Measurements from ENCODE around the gene ACAP1.

- TF ChIP-seq POLR2A (IDR thresholded peaks at IDR 0.05; ENCODE audit: low read length) (no peak), GATA1 (IDR thresholded peaks at IDR 0.05; ENCODE audit: low read depth, low read length) (no peak)
These were observed 8.3 kb upstream of the ACAP1 start for GRCh38 chr17:7328009-7328408.

Measured in erythroblast (primary cell).